Thyroid gland (tissue), 4 donors: ENCODE data around the gene STUM. TPM values are rescaled to one million over a fixed set of nuclear protein-coding genes. Genes with fewer than 3 reads are reported as not detected.

Experiments used
- DNase-seq, 2 donors: peaks; one replicate each; pipeline ENCODE4 v3.0.0-alpha.2; 2019
- H3K27ac ChIP-seq, 3 donors: fragments of 200-600 bp; sonication (generic); 1 replicate in 2 of 3; 2 replicates in 1 of 3; pipeline ENCODE4 v1.5.1; 2016 to 2019; ENCODE audit warnings: mild to moderate bottlenecking in 1 of 3, moderate library complexity in 1 of 3
- H3K27me3 ChIP-seq: fragments of 200-600 bp; sonication (generic); one replicate; pipeline ENCODE4 v1.5.1; 2019
- H3K36me3 ChIP-seq, 2 donors: fragments of 200-600 bp; sonication (generic); one replicate each; pipeline ENCODE4 v1.5.1; 2016 to 2019
- H3K4me1 ChIP-seq, 2 donors: fragments of 200-600 bp; sonication (generic); one replicate each; pipeline ENCODE4 v1.5.1; 2017 to 2019
- H3K4me3 ChIP-seq, 3 donors: fragments of 200-600 bp; sonication (generic); replicated peaks in 1 of 3; 1 replicate in 2 of 3; 2 replicates in 1 of 3; pipeline ENCODE4 v1.5.1; 2016; ENCODE audit warnings: mild to moderate bottlenecking in 1 of 3
- H3K9me3 ChIP-seq: fragments of 200-600 bp; sonication (generic); one replicate; pipeline ENCODE4 v1.5.1; 2017
- POLR2A ChIP-seq, 2 donors: fragments of 450-650 bp; IDR thresholded peaks; one replicate each; pipeline ENCODE4 v1.6.1; 2017; ENCODE audit warnings: antibody characterized with exemption in 2 of 2, mild to moderate bottlenecking in 2 of 2, moderate library complexity in 1 of 2
- WGBS, 2 donors: methylation state at CpG; one replicate each; pipeline ENCODE4 v1.1.5; 2017; 5-methylcytosine and 5-hydroxymethylcytosine counted together
- intact Hi-C: fragments of 100-400 bp; cut with DNase I; formaldehyde crosslinking; loops from one replicate; pipeline ENCODE4 v1.15.1; 2023
- total RNA-seq, 4 donors: library from RNA; depleted of rRNA; stranded (reverse); fragments of >200 nt; gene quantifications; one replicate each; pipeline ENCODE4 v1.2.3, GENCODE V29; 2016
- TF ChIP-seq, protein P1 (sequence below), 6 experiments: fragments of 200-600 bp in 3 of 6; fragments of 450-650 bp in 3 of 6; sonication (generic) in 3 of 6; IDR thresholded peaks; one replicate each; pipeline ENCODE4 v1.5.1; 2016 to 2019; ENCODE audit warnings: antibody characterized with exemption in 6 of 6, mild to moderate bottlenecking in 2 of 6, inconsistent platforms in 1 of 6, moderate library complexity in 1 of 6

STUM gene
- total RNA-seq, 4 donors from 2014 or later = 0.22 to 1.1 (median 0.48) TPM

DNA sequence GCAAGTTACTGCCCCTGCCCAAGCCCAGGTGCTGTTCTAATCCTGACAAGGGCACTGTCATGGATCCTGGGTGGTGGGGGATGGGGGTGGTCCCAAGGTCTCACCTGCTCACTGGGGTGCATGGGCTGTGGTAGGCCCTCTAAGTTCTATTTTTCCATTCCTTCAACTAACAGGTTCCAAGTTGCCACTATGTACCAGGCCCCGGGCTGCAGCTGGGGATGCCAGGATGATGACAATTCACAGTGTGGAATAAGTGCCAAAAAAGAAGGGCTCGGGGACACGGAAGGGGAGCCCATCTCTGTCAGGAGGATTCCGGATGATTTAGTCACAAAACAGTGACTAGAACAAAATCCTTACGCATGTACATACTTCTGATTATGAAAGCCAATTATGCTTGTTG is 76.0 kb downstream of the STUM start:
- WGBS, 2 donors = 91 to 93% methylated on average over 5 of the region's 5 CpGs
- DNase-seq = no peak
- intact Hi-C loops = no loop called here
- no peak for TF ChIP-seq POLR2A (IDR thresholded peaks at IDR 0.05)
- TF ChIP-seq, protein P1, sequence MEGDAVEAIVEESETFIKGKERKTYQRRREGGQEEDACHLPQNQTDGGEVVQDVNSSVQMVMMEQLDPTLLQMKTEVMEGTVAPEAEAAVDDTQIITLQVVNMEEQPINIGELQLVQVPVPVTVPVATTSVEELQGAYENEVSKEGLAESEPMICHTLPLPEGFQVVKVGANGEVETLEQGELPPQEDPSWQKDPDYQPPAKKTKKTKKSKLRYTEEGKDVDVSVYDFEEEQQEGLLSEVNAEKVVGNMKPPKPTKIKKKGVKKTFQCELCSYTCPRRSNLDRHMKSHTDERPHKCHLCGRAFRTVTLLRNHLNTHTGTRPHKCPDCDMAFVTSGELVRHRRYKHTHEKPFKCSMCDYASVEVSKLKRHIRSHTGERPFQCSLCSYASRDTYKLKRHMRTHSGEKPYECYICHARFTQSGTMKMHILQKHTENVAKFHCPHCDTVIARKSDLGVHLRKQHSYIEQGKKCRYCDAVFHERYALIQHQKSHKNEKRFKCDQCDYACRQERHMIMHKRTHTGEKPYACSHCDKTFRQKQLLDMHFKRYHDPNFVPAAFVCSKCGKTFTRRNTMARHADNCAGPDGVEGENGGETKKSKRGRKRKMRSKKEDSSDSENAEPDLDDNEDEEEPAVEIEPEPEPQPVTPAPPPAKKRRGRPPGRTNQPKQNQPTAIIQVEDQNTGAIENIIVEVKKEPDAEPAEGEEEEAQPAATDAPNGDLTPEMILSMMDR (IDR thresholded peaks at IDR 0.05) = no peak
- Histone ChIP-seq H3K36me3 (no peaks in the 10 kb centered on the region), H3K4me1 (peaks cover 0 to 8% of the 10 kb centered on the region in 2 donors), H3K27me3 (no peaks in the 10 kb centered on the region), H3K9me3 (no peaks in the 10 kb centered on the region), H3K4me3 (no peak overlapping the region), H3K27ac (no peak overlapping the region)

DNA sequence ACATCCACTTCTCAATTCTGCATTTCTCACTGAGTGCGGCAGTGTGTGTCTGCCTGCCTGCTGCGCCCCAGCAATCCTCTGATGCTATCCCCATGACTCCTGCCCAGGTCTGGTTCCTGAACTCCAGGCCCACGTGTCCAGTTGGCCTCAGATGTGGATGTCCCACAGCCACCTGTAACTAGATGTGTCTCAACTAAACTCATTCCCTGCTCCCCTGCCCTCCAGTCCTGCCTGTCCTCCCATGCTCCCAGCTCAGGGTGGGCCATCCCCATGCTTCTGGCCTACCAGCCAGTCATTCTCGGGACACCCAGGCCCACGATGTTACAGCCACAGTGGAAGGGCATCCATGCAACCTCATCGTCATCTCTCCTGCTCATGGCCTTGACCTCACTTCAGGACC is 76.8 kb downstream of the STUM start:
- peaks cover 0 to 8% of the 10 kb centered on the region in 2 donors for H3K4me1 ChIP-seq
- TF ChIP-seq, protein P1 (IDR thresholded peaks at IDR 0.05) = no peak
- no peak for TF ChIP-seq POLR2A (IDR thresholded peaks at IDR 0.05)
- no peaks in the 10 kb centered on the region for H3K27me3 ChIP-seq
- no peaks in the 10 kb centered on the region for H3K9me3 ChIP-seq
- intact Hi-C loops = no loop called here
- 90 to 94% methylated on average over 6 of the region's 6 CpGs for WGBS, 2 donors
- no peaks in the 10 kb centered on the region for H3K36me3 ChIP-seq
- no peak overlapping the region for H3K4me3 ChIP-seq
- DNase-seq = no peak
- no peak overlapping the region for H3K27ac ChIP-seq

DNA sequence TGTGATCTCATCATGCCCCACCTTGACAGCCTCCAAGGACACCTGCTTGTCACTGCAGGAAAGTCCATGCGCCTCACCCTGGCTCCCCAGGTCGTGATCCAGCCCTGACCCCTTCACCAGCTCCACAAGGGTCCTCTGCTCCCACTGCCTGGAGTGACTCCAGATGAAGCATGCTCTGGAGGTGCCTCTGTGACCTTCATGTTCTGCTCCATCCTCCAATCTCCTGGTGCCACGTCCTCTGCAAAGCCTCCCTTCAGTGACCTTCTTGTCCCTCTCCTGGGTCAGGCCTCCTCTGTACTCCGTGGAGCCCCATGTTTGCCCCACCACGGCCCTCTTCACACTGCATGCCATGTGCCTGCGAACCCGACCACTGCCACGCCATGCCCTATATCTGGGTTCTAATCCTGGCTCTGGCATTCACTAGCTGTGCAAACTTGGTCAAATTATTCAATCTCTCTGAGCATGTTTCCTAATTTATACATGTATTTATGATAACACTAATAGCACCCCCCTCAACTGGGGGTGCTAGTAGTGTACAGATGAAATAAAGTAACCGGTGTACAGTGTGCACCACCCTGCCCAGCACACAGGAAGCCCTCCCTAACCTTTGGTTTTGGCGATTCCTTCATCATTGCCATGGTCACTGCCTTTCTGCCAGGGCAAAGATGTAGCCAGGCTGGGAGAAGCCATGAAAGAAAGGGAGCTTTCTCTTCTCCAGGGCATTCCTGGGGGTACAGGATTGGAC is 77.4 kb downstream of the STUM start:
- Histone ChIP-seq H3K4me3 (no peak overlapping the region), H3K27me3 (no peaks in the 10 kb centered on the region), H3K4me1 (peaks cover 0 to 8% of the 10 kb centered on the region in 2 donors), H3K36me3 (no peaks in the 10 kb centered on the region), H3K27ac (no peak overlapping the region), H3K9me3 (no peaks in the 10 kb centered on the region)
- intact Hi-C loops = no loop called here
- 76 to 78% methylated on average over 10 of the region's 10 CpGs for WGBS, 2 donors
- no peak for DNase-seq
- TF ChIP-seq, protein P1 (IDR thresholded peaks at IDR 0.05) = no peak
- TF ChIP-seq POLR2A (IDR thresholded peaks at IDR 0.05) = no peak

DNA sequence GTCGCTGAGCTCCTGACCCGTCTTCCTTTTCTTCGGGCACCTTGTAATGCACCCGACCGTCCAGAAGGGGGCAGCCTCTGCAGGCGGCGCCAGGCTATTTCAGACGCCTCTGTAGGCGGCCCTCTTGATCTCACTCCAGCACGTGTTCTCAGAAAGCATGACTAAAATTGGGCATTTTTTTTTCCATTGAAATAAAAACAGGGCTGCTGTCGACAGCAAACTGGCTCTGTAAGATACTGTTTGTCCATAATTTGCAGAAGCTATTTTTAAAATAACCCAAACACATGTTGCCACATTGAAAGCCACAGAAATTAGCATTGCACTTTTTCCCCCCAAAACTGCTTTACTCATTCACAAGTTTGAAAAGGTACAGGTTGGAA is 78.0 kb downstream of the STUM start:
- Histone ChIP-seq H3K4me1 (peaks cover 0 to 8% of the 10 kb centered on the region in 2 donors), H3K27me3 (no peaks in the 10 kb centered on the region), H3K27ac (no peak overlapping the region), H3K9me3 (no peaks in the 10 kb centered on the region), H3K36me3 (no peaks in the 10 kb centered on the region), H3K4me3 (no peak overlapping the region)
- no peak for TF ChIP-seq POLR2A (IDR thresholded peaks at IDR 0.05)
- TF ChIP-seq, protein P1 (IDR thresholded peaks at IDR 0.05) = peak; percentile 83 to 96 (median 88)
- intact Hi-C loops = no loop called here
- peak; percentile 64 to 68 for DNase-seq
- 2 to 6% methylated on average over 11 of the region's 11 CpGs for WGBS, 2 donors

DNA sequence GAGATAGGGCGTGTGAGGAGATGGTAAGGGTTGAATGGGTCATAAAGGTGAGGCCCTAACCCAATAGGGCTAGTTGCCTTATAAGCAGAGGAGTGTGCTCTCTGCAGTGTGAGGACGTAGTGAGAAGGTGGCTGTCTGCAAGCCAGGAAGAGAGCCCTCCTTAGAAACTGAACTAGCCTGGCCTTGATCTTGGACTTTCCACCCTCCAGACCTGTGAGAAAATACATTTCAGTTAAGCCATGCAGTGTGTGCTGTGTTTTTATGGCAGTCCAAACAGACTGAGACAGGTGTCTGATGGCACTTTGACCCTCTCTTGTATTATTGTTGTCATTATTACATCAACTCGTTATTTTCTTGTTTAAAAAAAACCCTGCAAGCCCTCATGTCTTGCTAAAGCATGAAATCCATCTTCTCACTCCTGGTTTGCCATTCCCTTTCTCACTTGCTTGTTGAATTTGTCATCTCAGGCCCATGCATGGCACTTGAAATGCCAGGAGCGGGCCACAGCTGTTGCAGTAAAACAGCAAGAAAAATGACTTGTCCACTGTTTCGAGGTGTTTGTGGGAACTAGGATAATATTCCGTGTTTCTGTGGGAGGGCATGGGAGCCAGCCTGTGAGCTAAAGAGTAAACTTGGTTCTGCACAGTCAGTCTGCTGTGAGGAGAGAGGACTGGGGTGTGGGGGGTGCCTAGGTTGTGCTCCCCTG is 78.6 kb downstream of the STUM start:
- no peaks in the 10 kb centered on the region for H3K36me3 ChIP-seq
- WGBS, 2 donors = 80 to 84% methylated on average over 6 of the region's 6 CpGs
- no peaks in the 10 kb centered on the region for H3K9me3 ChIP-seq
- DNase-seq = no peak
- intact Hi-C loops = no loop called here
- TF ChIP-seq, protein P1 (IDR thresholded peaks at IDR 0.05) = no peak
- TF ChIP-seq POLR2A (IDR thresholded peaks at IDR 0.05) = no peak
- H3K4me3 ChIP-seq = no peak overlapping the region
- no peak overlapping the region for H3K27ac ChIP-seq
- no peaks in the 10 kb centered on the region for H3K27me3 ChIP-seq
- peaks cover 0 to 8% of the 10 kb centered on the region in 2 donors for H3K4me1 ChIP-seq
